ENCODE data around the gene SLAMF9. TPM values are rescaled to one million over a fixed set of nuclear protein-coding genes. Genes with fewer than 3 reads are reported as not detected.

SLAMF9 gene
- total RNA-seq, 1 donor from 2014 or later = not detected

- Histone ChIP-seq H3K27ac (ENCODE audit: low read depth, low read length) (no peak overlapping the region), H3K9me3 (ENCODE audit: control insufficient read depth in 3 of 3, low read length in 3 of 3) (no peaks in the 10 kb centered on the region), H3K4me1 (ENCODE audit: control insufficient read depth in 3 of 3, insufficient read depth in 3 of 3, low read length in 3 of 3) (peaks cover under 1 to 2% (median 1%) of the 10 kb centered on the region in 3 donors), H3K27me3 (ENCODE audit: control insufficient read depth in 3 of 3, insufficient read depth in 3 of 3, low read length in 3 of 3) (peaks cover 14 to 20% (median 14%) of the 10 kb centered on the region in 3 donors), H3K9ac (ENCODE audit: low read depth in 1 of 3, low read length in 3 of 3) (no peak overlapping the region), H3K36me3 (ENCODE audit: control insufficient read depth in 3 of 3, insufficient read depth in 3 of 3, low read length in 3 of 3) (no peaks in the 10 kb centered on the region), H3K4me3 (ENCODE audit: low read length in 3 of 3) (no peak overlapping the region)
Measured at GRCh38 chr1:159951016-159951415, 3.0 kb downstream of the SLAMF9 start.

- H3K36me3 ChIP-seq (ENCODE audit: control insufficient read depth in 3 of 3, insufficient read depth in 3 of 3, low read length in 3 of 3) = no peaks in the 10 kb centered on the region
- H3K27me3 ChIP-seq (ENCODE audit: control insufficient read depth in 3 of 3, insufficient read depth in 3 of 3, low read length in 3 of 3) = peaks cover 14 to 22% (median 17%) of the 10 kb centered on the region in 3 donors
- peaks cover 10 to 11% (median 10%) of the 10 kb centered on the region in 3 donors for H3K4me1 ChIP-seq (ENCODE audit: control insufficient read depth in 3 of 3, insufficient read depth in 3 of 3, low read length in 3 of 3)
- H3K27ac ChIP-seq (ENCODE audit: low read depth, low read length) = no peak overlapping the region
- H3K9ac ChIP-seq (ENCODE audit: low read depth in 1 of 3, low read length in 3 of 3) = no peak overlapping the region
- H3K9me3 ChIP-seq (ENCODE audit: control insufficient read depth in 3 of 3, low read length in 3 of 3) = no peaks in the 10 kb centered on the region
- H3K4me3 ChIP-seq (ENCODE audit: low read length in 3 of 3) = no peak overlapping the region
Measured at GRCh38 chr1:159949981-159950381, 4.1 kb downstream of the SLAMF9 start.

- H3K9ac ChIP-seq (ENCODE audit: low read depth in 1 of 3, low read length in 3 of 3) = no peak overlapping the region
- peaks cover 21 to 31% (median 25%) of the 10 kb centered on the region in 3 donors for H3K27me3 ChIP-seq (ENCODE audit: control insufficient read depth in 3 of 3, insufficient read depth in 3 of 3, low read length in 3 of 3)
- H3K9me3 ChIP-seq (ENCODE audit: control insufficient read depth in 3 of 3, low read length in 3 of 3) = no peaks in the 10 kb centered on the region
- peaks cover 10 to 11% (median 11%) of the 10 kb centered on the region in 3 donors for H3K4me1 ChIP-seq (ENCODE audit: control insufficient read depth in 3 of 3, insufficient read depth in 3 of 3, low read length in 3 of 3)
- no peak overlapping the region for H3K4me3 ChIP-seq (ENCODE audit: low read length in 3 of 3)
- H3K36me3 ChIP-seq (ENCODE audit: control insufficient read depth in 3 of 3, insufficient read depth in 3 of 3, low read length in 3 of 3) = no peaks in the 10 kb centered on the region
- H3K27ac ChIP-seq (ENCODE audit: low read depth, low read length) = no peak overlapping the region
Measured at GRCh38 chr1:159949123-159949522, 4.9 kb downstream of the SLAMF9 start.

- Histone ChIP-seq H3K36me3 (ENCODE audit: control insufficient read depth in 3 of 3, insufficient read depth in 3 of 3, low read length in 3 of 3) (no peaks in the 10 kb centered on the region), H3K27me3 (ENCODE audit: control insufficient read depth in 3 of 3, insufficient read depth in 3 of 3, low read length in 3 of 3) (peaks cover 24 to 30% (median 24%) of the 10 kb centered on the region in 3 donors), H3K9ac (ENCODE audit: low read depth in 1 of 3, low read length in 3 of 3) (no peak overlapping the region), H3K27ac (ENCODE audit: low read depth, low read length) (no peak overlapping the region), H3K4me3 (ENCODE audit: low read length in 3 of 3) (no peak overlapping the region), H3K9me3 (ENCODE audit: control insufficient read depth in 3 of 3, low read length in 3 of 3) (no peaks in the 10 kb centered on the region), H3K4me1 (ENCODE audit: control insufficient read depth in 3 of 3, insufficient read depth in 3 of 3, low read length in 3 of 3) (peaks cover 10 to 11% (median 11%) of the 10 kb centered on the region in 3 donors)
Measured at GRCh38 chr1:159947942-159948341, 6.1 kb downstream of the SLAMF9 start.

DNA sequence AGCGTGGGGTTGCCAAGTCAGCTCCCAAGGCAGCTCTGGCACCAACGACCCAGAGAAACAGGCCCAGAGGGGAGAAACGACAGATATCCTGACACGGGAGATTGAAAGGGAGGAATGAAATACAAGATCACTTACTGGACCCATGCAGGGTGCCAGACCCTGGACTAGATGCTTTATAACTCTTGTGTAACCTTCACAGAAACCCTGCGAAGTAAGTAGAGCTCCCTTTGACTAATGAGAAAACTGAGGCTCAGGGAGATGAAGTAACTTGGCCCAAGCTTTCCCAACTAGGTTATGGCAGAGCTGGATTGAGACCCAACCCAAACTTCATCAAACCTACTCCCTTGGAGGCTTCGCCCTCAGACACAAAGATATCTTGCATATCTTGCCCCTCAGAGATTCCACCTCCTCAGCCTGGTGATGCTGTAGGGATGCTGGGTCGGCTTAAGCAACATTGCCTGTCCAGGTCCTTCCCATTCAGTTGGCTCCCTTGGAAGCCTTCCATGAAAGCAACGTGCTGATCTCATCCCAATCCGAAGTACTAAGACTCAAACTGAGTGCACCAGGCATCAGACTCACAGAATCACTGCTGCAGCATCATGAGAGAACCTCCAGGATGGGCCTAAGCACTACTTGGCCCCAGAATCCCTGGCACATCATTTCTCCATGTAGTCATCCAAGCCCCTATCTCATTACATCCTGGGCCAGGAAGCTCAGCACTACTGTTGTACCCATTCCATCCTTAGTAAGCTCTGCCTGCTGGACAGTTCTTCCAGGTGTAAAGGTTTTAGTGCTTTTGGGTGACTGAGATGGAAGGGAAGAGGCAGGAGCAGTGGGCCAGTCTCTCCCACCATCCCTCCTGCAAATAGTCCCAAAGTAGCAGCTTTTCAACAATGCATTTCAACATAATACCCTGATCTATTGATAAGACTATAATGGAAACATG lies 7.5 kb downstream of the SLAMF9 start:
- Histone ChIP-seq H3K4me3 (ENCODE audit: low read length in 3 of 3) (peak overlapping the region; percentile 59 to 67 (median 65)), H3K4me1 (ENCODE audit: control insufficient read depth in 3 of 3, insufficient read depth in 3 of 3, low read length in 3 of 3) (peaks cover 10 to 11% (median 11%) of the 10 kb centered on the region in 3 donors), H3K9me3 (ENCODE audit: control insufficient read depth in 3 of 3, low read length in 3 of 3) (no peaks in the 10 kb centered on the region), H3K36me3 (ENCODE audit: control insufficient read depth in 3 of 3, insufficient read depth in 3 of 3, low read length in 3 of 3) (no peaks in the 10 kb centered on the region), H3K27me3 (ENCODE audit: control insufficient read depth in 3 of 3, insufficient read depth in 3 of 3, low read length in 3 of 3) (peaks cover 30 to 36% (median 31%) of the 10 kb centered on the region in 3 donors), H3K9ac (ENCODE audit: low read depth in 1 of 3, low read length in 3 of 3) (peak overlapping the region in 1 of 3 donors; percentile 45), H3K27ac (ENCODE audit: low read depth, low read length) (no peak overlapping the region)

DNA sequence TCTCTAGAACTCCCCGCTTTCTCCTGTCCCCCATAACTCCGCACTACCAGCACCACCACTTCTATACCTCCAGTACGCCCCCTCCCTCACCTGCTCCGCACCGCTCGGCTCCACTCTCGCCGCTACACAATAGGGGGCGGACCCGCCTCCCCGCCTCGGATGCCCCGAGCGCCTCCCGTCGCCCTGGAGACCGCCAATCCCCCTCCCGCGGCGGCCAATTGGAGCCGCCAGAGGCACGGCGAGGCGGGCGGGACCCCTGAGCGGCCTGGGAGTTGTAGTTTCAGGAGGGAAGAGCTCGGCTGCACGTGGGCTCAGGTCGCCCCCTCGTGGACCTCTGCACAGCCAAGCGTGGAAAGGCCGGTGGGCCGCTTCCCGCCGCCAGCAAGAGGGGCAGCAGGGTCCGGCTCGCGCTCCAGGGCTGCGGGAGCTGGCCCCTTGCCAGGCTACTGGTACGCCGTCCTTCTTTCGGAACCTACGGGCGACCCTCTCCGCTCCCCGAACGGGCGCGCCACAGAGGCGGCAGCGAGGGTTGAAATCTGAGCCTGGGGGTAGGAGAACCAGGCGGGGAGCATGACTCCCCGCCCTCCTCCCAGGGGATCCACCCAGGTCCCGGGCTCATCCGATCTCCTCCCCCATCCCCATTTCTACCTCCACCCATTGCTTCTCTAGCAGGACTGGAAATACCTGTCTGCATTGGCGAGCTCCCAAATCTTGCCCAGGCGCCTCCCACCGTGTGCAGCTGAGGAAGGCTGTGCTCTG lies 8.4 kb downstream of the SLAMF9 start, which contains the start of gene IGSF9:
TSS of gene IGSF9 (minus strand) at position 131 of the 759 bp plus-strand sequence. CDS start 2,159 bp downstream, outside the sequence.
- no peaks in the 10 kb centered on the region for H3K9me3 ChIP-seq (ENCODE audit: control insufficient read depth in 3 of 3, low read length in 3 of 3)
- H3K4me1 ChIP-seq (ENCODE audit: control insufficient read depth in 3 of 3, insufficient read depth in 3 of 3, low read length in 3 of 3) = peaks cover 10 to 11% (median 11%) of the 10 kb centered on the region in 3 donors
- peaks cover 31 to 44% (median 32%) of the 10 kb centered on the region in 3 donors for H3K27me3 ChIP-seq (ENCODE audit: control insufficient read depth in 3 of 3, insufficient read depth in 3 of 3, low read length in 3 of 3)
- H3K36me3 ChIP-seq (ENCODE audit: control insufficient read depth in 3 of 3, insufficient read depth in 3 of 3, low read length in 3 of 3) = no peaks in the 10 kb centered on the region
- peak within 1 kb of the TSS; percentile 59 to 67 (median 65) for H3K4me3 ChIP-seq (ENCODE audit: low read length in 3 of 3)
- no peak within 1 kb of the TSS for H3K27ac ChIP-seq (ENCODE audit: low read depth, low read length)
- peak within 1 kb of the TSS; percentile 45 to 59 (median 47) for H3K9ac ChIP-seq (ENCODE audit: low read depth in 1 of 3, low read length in 3 of 3)

DNA sequence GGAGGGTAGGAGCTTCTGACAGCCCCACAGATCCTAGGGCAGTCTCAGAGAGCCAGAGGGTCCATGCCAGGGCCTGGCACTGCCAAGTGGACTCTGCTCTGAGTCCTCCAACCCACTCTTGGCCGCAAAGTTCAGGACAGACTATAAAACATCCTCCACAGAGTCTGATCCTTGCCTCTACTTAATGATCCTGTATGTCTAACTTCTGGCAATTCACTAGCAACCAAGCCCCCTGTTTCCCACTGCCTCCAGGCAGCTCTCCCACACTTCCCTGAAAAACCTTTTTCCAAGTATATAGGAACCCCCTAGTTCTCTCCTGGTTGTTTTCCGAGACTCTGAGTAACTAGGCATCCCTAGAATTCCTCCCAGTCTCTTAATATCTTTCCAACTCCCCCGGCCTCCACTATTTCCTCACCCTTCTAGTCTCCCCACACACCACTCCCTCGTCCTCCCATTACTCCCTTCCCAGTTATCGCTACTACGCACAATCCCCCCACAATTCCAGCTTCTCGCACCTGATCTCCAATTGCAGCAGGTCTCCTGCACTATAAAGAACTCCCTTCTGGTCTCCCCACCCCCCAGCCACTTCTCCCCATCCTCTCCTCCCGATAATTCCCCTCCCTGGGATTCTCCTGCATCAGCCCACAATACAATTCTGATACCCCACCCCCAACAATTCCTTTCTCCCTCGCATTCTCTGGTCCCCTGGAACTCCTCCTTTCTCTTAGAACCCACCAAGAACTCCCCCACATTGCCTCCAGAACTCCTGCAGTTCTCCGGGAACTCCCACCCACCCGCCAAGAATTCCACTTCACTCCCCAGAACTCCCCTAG lies 9.2 kb downstream of the SLAMF9 start:
- H3K9ac ChIP-seq (ENCODE audit: low read depth in 1 of 3, low read length in 3 of 3) = peak overlapping the region in 2 of 3 donors; percentile 45 to 47
- peaks cover 10 to 11% (median 11%) of the 10 kb centered on the region in 3 donors for H3K4me1 ChIP-seq (ENCODE audit: control insufficient read depth in 3 of 3, insufficient read depth in 3 of 3, low read length in 3 of 3)
- peak overlapping the region; percentile 59 to 67 (median 65) for H3K4me3 ChIP-seq (ENCODE audit: low read length in 3 of 3)
- H3K27me3 ChIP-seq (ENCODE audit: control insufficient read depth in 3 of 3, insufficient read depth in 3 of 3, low read length in 3 of 3) = peaks cover 31 to 44% (median 35%) of the 10 kb centered on the region in 3 donors
- H3K27ac ChIP-seq (ENCODE audit: low read depth, low read length) = no peak overlapping the region
- no peaks in the 10 kb centered on the region for H3K36me3 ChIP-seq (ENCODE audit: control insufficient read depth in 3 of 3, insufficient read depth in 3 of 3, low read length in 3 of 3)
- no peaks in the 10 kb centered on the region for H3K9me3 ChIP-seq (ENCODE audit: control insufficient read depth in 3 of 3, low read length in 3 of 3)

DNA sequence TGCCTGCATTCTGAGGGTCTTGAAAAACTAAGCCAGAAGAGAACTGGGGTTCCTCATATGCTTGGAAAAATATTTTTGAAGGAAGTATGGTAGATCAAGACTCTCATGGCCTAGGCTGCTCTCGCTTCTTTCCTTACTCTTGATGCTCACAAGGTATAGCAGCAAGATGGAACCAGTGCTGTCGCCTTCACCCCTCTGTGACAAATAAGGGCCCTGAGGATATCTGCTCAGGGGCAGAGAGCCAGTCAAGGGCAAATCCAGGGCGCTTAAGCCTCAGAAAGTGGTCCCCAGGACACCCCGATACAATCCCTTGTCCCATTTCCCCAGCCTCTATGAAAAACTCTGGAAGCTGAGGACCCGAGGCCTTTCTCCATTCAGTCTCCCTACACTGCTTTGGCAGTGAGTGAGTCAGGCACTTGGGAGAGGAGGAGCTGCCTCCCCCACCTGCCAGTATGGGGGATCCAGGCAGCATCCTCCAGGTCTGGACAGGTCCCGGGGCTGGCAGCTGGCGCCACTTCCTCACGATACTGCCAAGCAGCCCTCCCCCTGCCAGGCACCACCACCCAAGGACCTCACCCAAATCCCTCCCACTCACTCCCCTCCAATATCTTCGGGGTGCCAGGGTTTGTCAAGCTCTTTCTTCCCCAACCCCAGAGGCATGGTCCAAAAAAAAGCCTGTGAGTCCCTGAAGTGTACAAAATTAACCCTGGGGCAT lies 10.0 kb downstream of the SLAMF9 start:
- Histone ChIP-seq H3K9me3 (ENCODE audit: control insufficient read depth in 3 of 3, low read length in 3 of 3) (no peaks in the 10 kb centered on the region), H3K4me3 (ENCODE audit: low read length in 3 of 3) (no peak overlapping the region), H3K9ac (ENCODE audit: low read depth in 1 of 3, low read length in 3 of 3) (no peak overlapping the region), H3K36me3 (ENCODE audit: control insufficient read depth in 3 of 3, insufficient read depth in 3 of 3, low read length in 3 of 3) (no peaks in the 10 kb centered on the region), H3K27me3 (ENCODE audit: control insufficient read depth in 3 of 3, insufficient read depth in 3 of 3, low read length in 3 of 3) (peaks cover 31 to 44% (median 35%) of the 10 kb centered on the region in 3 donors), H3K27ac (ENCODE audit: low read depth, low read length) (no peak overlapping the region), H3K4me1 (ENCODE audit: control insufficient read depth in 3 of 3, insufficient read depth in 3 of 3, low read length in 3 of 3) (peaks cover 10 to 11% (median 11%) of the 10 kb centered on the region in 3 donors)

DNA sequence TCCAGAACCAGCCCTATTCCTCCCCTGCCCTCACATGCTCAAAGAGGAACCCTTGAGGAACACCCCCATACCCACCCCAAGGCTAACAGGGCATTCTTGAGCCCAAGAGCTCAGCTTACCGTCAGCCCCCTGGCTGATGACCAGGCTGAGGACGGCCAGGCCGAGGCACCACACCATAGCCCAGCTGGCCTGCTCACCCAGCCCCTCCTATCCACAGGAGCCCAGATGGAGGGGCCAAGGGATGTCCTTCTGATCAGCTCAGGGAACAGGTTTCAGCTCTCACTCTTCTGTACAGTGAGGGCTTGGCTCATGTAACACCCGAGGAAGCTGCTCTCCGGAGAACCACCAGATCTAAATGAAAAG lies 10.8 kb downstream of the SLAMF9 start:
- Histone ChIP-seq H3K9me3 (ENCODE audit: control insufficient read depth in 3 of 3, low read length in 3 of 3) (no peaks in the 10 kb centered on the region), H3K4me1 (ENCODE audit: control insufficient read depth in 3 of 3, insufficient read depth in 3 of 3, low read length in 3 of 3) (peaks cover 10 to 11% (median 11%) of the 10 kb centered on the region in 3 donors), H3K9ac (ENCODE audit: low read depth in 1 of 3, low read length in 3 of 3) (no peak overlapping the region), H3K27ac (ENCODE audit: low read depth, low read length) (no peak overlapping the region), H3K27me3 (ENCODE audit: control insufficient read depth in 3 of 3, insufficient read depth in 3 of 3, low read length in 3 of 3) (peaks cover 31 to 44% (median 35%) of the 10 kb centered on the region in 3 donors), H3K4me3 (ENCODE audit: low read length in 3 of 3) (no peak overlapping the region), H3K36me3 (ENCODE audit: control insufficient read depth in 3 of 3, insufficient read depth in 3 of 3, low read length in 3 of 3) (no peaks in the 10 kb centered on the region)

Data from skeletal muscle tissue (tissue), 4 donors.